Kasumi-1 (cell line): ENCODE data around the gene FLNA.
"Not testable (repeated sequence)": the region's sequence is repeated elsewhere in the genome, so short reads cannot be mapped to it uniquely, and the experiment has no call there.

Experiments used
- DNase-seq, 2 experiments: peaks; one replicate each; lab custom pipeline; 2025; lab: John Stamatoyannopoulos, UW

The FLNA gene, protein sequence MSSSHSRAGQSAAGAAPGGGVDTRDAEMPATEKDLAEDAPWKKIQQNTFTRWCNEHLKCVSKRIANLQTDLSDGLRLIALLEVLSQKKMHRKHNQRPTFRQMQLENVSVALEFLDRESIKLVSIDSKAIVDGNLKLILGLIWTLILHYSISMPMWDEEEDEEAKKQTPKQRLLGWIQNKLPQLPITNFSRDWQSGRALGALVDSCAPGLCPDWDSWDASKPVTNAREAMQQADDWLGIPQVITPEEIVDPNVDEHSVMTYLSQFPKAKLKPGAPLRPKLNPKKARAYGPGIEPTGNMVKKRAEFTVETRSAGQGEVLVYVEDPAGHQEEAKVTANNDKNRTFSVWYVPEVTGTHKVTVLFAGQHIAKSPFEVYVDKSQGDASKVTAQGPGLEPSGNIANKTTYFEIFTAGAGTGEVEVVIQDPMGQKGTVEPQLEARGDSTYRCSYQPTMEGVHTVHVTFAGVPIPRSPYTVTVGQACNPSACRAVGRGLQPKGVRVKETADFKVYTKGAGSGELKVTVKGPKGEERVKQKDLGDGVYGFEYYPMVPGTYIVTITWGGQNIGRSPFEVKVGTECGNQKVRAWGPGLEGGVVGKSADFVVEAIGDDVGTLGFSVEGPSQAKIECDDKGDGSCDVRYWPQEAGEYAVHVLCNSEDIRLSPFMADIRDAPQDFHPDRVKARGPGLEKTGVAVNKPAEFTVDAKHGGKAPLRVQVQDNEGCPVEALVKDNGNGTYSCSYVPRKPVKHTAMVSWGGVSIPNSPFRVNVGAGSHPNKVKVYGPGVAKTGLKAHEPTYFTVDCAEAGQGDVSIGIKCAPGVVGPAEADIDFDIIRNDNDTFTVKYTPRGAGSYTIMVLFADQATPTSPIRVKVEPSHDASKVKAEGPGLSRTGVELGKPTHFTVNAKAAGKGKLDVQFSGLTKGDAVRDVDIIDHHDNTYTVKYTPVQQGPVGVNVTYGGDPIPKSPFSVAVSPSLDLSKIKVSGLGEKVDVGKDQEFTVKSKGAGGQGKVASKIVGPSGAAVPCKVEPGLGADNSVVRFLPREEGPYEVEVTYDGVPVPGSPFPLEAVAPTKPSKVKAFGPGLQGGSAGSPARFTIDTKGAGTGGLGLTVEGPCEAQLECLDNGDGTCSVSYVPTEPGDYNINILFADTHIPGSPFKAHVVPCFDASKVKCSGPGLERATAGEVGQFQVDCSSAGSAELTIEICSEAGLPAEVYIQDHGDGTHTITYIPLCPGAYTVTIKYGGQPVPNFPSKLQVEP (N-terminal part only)

DNA sequence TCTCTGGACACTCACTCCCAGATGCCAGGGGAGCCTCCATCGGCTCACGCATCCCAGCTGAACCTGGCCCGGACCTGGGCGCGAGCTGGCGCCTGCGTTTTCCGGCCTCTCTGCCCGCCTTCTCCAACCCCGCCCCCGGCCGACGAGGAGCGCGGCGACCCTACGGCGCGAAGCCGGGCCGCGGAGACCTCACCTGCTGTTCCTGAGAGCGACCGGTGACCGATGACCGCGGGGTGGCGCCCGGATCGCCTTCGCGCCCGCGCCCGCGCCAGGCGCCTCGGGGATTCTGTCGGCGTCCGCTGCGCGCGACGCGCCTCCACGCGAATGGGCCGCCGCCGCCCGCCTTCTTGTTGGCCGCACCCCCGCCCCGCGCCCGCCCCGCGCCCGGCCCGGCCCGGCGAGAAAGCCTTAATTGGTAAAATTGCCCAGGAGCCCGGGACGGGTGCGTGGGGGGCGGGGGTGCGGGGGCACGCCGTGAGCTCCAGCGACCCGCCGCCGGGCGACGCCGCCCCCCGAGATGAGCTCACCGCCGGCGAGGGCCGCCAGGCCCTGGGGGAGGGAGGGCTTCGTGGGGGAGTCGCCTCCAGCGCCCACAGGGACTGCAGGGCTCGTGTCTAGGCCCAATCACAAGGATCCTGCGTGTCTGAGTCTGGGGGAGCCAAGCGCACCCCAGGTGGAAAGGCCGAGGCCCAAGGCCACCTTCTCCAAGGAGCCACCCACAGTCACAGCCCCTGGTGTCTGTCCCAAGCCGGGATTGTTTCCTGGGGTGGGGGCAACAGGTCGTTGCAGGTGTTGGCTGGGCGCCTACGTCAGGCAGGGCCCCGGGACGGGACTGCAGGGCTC is at the start of gene FLNA:
Gene FLNA, minus strand, starts transcription at position 322 of the 843 bp plus-strand sequence. CDS start 3,389 bp downstream, outside the sequence.
- DNase-seq = no peak

DNA sequence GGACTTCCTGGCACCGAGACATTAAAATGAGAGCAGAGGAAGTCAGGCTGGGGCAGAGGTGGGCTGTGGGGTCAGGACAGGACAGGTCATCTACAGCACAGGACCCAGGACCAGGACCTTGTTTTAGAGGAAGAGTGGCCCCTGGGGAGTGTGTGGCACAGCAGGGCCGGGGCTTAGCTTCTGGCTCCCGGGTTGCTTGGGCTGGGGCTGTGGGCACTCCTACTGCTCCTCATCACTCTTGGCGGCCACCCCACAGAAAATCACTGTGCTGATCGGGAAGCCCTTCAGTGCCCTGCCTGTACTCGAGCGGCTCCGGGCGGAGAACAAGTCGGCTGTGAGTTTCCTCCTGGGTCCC is 45.9 kb upstream of the FLNA start:
- DNase-seq = no peak

DNA sequence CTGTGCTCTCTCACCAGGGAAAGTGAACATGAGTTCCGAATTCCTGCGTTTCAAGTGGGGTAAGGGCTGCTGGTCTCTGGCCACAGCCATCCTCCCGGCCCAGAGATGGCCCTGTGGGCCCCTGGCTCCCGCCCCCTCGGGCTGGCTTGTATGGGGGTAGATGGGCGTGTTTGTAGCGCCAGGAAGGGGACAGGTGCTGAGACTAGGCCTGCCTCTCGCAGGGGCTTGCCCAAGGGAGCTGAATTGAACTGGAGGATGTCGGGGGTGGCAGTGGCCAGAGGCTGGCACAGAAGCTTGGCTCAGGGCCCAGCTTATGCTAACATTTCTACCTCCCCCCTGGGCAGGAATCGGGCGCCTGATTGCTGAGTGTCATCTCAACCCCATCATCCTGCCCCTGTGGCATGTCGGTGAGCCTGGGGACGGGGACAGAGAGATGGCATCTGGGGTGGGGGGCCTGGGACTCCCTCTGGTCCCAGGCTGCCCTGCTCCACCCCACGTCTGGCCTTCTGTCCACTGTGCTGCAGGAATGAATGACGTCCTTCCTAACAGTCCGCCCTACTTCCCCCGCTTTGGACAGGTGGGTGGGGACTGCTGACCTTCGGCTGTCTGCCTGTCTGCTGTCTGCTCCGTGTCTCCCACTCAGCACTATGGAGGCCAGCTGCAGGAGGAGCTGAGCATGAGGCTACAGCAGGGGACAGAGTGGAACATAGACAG is 45.4 kb upstream of the FLNA start:
- no peak for DNase-seq

DNA sequence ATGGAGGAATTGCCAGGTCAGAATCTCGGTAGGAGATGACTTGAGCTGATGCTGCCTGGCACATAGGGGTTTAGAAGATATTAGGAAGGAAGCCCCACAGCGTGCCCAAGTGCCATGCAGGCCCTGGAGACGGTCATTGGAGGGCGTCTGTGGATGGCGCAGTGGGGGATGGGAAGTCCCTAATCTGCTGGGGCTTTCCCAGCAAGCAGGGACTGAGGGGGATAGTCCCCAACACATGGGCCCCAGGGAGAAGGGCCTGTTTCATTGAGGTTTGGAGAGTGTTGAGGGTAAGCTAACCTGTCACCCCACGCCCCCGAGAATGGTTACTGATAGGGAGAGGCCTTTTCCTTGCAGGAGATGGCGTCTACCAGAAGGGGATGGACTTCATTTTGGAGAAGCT is 44.8 kb upstream of the FLNA start:
- DNase-seq = no peak

DNA sequence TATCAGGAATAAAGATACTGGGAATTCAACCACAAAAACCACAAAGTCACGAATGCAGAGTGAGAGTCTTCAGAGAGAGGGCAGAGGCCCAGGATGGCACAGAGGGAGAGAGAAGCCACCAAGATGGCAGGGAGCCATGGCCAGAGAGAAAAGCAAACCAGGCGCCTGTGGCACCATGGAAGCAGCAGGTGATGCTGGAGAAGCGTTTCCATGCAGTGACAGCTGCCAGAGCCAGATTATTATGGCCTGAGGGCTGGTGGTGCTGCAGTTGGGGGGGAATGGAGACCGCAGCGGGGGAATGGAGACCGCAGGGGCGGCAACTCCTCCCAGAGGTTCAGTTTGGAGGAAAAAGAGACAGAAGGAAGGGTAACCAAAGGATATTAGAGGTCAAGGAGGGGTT is 42.7 kb upstream of the FLNA start:
- DNase-seq = no peak

DNA sequence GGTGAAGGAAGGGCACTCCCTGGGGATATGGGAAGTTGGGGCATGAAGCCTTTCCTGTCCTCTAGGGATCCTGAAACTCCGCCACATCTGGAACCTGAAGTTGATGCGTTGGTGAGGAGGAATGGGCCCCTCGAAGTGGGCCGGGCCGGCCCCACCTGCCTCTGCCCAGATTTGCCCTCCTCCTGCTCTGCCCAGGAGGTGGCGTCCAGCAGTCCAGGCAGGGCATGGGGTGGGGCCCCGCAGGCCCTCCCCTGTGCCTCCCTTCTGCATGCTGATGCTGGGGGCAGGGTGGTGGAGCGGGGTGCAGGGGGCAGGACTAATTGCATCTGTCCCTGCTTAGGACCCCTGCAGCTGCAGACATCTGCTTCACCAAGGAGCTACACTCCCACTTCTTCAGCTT is 38.7 kb upstream of the FLNA start:
- no peak for DNase-seq

DNA sequence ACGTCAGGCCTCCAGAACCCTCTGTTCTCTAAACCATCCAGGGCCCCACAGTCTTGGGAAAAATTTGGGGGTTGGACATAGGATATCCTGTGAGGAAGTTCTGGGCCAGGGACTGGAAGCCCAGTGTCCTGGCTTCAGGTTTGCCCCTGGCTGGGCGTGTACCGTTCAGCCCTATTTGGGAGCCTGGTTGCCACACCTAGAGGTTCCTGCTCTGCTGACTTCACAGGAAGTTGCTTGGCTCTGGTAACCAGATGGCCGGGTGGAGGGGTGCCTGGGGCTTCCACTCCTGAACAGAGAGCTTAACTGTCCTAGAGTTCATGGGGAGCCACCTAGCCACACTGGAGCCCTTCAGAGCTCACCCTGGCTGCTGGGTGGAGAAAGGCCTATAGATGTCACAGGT is 38.0 kb upstream of the FLNA start:
- DNase-seq = peak; percentile 48

DNA sequence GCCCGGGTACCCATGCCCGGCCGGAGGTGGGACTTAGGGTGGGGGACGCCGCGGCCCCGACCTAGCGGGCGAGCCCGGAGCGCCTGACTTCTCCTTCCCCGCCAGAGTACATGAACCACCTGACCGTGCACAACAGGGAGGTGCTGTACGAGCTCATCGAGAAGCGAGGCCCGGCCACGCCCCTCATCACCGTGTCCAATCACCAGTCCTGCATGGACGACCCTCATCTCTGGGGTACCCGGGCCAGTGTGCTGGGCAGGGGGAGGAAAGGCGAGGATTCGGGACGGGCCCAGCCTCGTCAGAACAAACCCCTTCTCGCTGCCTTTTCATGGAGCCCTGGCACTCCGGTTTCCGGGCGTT is 37.5 kb upstream of the FLNA start:
- DNase-seq = peak; percentile 40 to 44

DNA sequence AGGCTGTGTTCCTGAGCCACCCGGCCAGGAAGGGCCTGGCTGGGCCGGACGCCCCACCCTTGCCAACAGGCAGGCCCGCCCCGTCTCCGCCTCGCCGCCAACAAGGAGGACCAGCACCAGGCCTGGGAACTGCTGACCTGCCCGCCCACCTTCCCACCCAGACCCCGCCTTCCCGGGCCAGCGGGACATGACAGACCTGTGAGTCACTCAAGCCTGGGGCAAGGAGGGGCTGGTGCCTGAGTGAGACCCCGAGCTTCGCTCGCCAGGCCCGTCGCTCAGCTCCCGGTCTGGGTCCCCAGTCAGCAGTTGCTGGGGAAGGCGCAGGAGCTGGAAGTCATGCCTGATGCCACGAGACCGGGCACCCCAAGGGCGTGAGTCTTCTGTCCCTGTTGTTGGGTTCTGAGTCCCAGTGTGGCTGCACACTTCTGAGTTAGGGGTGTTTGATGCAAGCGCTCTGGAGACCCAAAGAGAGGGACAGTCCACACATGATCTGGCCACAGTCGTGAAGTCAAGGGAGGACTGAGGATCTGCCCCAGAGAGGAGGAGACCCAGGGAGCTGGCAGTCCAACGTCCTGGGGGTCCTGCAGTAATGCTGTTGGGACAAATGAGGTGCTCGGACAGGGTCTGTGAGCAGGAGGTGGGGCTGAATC is 34.9 kb upstream of the FLNA start, which contains the start of gene DNASE1L1:
Gene DNASE1L1, minus strand, starts transcription at position 33 of the 650 bp plus-strand sequence. CDS start 3,686 bp downstream, outside the sequence.
- DNase-seq = peak; percentile 47 to 65

DNA sequence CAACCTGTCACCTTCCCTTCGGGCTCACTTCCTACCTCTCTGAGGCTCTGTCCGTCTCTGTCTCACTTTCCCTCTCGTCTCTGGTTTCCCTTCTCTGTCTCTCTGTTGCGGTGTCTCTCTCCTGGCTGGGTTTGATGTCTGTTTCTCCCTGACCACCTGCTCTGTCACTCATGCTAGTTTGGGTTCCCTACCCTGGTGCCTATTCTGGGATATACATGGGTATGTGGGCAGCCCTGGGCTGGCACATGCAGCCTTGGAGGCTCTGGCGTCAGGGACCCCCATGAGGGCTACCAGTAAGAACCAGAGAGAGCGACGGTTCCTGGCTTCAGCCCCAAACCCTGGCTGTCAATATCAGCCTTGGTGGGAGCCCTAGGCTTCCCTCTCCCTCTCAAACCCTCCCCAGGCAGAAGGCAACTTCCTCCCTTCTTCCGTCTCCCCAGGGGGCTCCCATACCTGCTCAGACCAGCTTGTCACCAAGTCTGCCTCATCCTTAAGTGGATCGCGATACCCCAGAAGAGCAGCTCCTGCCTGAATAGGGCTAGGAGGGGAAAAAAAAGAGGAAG is 34.3 kb upstream of the FLNA start:
- no peak for DNase-seq

DNA sequence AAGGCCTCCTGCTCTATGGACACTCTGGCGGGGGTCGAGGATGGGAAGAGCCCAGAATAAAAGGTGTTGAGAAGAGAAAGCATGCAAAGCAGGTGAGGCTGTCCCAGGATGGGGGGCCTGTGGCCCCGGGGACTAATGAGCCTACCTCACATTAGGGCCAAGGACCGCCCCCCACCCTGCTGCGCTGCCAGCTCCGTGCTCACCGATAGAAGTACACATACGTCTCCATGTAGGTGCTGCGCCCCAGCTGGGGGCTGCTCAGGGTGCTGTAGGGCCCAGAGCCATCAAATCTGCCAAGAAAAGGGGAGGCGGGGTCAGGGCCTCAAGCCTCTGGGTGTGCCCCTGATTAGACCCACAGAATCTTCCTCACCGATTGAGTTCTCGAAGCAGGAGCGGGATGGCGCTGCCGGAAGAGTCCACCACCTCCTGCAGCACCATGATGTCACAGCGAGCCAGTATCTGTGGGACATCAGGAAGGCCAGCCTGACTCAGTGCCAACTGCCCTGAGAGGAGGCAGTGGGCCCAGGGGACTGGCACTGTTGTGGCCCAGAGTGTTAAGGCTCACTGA is 30.3 kb upstream of the FLNA start:
- DNase-seq = no peak

DNA sequence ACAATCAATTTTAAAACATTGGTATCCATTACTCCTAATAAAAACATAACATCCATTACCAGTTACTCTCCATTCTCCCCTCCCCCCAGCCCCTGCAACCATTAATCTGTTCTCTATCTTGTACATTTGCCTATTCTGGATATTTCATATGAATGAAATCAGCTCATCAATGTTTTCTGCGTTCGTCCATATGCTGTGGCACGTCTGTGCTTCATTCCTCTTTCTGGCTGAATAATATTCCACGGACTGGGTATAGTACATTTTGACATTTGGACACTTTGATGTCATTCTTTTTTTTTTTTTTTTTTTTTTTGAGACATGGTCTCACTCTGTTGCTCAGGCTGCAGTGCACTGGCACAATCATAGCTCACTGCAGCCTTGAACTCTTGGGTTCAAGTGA is 29.4 kb upstream of the FLNA start:
- DNase-seq = no peak

DNA sequence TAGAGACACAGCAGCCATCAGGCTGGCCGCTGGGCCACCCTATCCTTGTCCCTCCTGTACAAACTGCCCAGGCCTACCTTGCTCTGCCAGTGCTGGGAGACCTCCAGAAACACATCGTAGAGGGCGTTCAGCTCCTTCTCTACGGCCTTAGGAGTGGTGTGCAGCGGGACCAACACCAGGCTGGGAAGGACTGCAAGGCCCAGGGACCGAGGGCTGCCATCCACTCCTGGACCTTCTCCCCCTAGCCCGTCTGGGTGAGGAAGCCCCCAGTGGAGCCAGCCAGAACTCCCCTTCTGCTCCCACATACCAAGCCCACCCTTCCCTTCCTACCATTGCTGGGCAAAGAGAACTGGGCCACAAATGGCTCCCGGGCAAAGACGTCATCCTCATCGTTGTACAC is 28.8 kb upstream of the FLNA start:
- DNase-seq = no peak

DNA sequence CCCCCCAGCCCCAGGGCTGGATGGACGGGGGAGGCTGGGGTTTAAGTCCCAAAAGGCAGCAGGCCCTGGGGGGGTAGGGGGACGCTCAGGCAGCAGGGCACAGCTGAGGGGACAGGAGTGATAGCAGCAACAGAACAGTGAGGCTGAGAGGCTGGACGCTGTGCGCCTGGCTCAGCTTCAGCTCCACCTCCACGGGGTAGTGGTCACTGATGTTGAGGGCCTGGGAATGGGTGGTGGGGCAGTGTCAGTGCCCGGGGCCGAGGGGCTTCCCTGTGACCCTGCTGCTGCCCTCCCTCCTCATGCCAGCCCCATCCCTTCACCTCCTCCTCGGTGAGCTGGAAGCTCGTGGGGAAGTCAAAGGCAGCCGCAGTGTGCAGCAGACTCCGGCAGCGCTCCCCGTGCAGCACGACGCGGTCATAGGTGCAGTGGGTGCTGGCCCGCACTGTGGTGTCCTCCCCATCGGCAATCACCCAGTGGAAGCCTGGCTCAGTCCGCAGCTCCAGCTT is 28.2 kb upstream of the FLNA start:
- DNase-seq = no peak

DNA sequence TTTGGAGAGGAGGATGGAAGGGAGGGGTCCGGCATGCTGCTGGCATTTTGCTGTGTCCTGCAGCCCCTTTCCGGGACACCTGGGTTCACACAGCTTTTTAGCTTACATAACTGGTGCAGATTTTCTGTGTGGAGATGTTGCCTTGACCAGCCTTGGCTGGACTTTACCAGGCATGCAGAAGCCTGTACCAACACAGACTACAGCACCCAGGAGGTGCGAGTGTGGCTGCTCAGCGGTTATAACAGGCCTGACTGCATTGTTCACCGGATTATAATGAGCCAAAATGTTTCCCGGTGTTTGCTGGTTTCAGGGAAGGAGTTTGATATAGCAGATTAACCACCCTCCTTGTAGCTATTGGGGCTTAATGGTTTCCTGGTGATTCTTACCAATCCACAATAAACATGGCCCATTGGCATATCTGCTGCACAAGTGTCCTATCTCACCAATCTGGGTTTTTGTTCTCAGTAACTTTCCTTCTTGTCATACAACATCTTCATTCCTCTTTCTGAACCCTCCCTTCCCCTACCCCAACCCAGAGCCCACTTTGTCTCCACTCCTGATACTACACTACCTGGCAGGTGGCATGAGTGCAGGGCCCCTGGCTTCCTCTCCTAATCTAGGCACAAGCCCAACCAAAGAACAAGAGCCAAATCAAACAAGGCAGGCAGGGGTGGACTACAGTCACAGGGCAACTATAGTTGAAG is 27.6 kb upstream of the FLNA start:
- DNase-seq = no peak

DNA sequence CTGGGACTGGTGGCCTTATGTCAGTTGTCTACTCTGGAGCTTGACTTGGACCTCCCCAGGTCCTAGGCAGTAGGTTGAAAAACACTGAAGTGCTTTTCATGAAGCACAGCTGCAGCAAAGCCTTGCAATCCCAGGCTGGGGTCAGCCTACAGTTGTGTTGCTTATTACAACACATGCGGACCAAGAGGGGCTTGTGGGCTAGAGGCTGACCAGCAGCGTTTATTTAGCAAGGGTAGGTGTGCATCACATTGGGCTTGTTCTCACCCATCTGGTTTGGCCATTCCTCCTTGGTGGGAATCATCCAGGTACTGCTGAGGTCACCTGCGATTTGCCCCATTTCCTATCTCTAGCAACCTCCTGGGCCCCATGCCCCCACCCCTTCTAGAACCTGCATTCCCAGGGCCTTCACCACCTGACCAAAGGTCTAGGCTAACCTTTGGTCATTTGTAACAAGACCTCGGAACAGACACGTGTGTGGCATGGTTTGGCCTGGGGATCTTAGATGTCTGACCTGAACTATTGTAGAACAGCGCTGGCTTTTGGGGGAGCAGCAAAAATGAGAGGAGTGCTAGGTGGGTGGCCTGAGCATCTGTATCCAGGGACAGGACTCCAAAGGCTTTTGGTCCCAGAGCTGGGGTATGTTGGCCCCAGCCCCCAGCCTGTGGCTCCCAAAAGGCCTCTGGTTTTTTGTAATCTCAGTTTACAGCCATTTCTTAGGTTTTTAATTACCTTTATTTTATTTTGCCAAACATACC is 26.8 kb upstream of the FLNA start:
- DNase-seq = no peak

DNA sequence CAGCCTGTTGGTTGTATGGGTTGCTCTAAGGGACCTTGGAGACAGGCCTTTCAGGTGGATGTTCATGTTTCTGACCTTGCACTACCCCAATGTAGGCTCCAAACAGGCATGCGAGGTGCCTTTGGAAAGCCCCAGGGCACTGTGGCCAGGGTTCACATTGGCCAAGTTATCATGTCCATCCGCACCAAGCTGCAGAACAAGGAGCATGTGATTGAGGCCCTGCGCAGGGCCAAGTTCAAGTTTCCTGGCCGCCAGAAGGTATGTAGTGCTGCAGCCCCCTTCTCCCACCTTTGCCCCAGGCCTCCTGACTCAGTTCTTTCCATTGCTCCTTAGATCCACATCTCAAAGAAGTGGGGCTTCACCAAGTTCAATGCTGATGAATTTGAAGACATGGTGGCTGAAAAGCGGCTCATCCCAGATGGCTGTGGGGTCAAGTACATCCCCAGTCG is 26.0 kb upstream of the FLNA start:
- not testable (repeated sequence) for DNase-seq
